GM12891 (cell line): Measurements from ENCODE around the gene OR52J3.

Experiments
- POLR2A ChIP-seq: IDR thresholded peaks from 2 replicates; pipeline ENCODE4 v1.6.1; 2011; ENCODE audit warnings: low read depth, low read length, control low read depth
- POLR2AphosphoS5 ChIP-seq: IDR thresholded peaks from 2 replicates; pipeline ENCODE4 v1.6.1; 2011; ENCODE audit warnings: low read depth, low read length, control low read depth
- POU2F2 ChIP-seq: IDR thresholded peaks from 2 replicates; pipeline ENCODE4 v1.6.1; 2011; ENCODE audit warnings: low read depth, mild to moderate bottlenecking, control low read depth, low read length, moderate library complexity
- TAF1 ChIP-seq: IDR thresholded peaks from 2 replicates; pipeline ENCODE4 v1.6.1; 2011; ENCODE audit warnings: low read depth, low read length, control low read depth

DNA sequence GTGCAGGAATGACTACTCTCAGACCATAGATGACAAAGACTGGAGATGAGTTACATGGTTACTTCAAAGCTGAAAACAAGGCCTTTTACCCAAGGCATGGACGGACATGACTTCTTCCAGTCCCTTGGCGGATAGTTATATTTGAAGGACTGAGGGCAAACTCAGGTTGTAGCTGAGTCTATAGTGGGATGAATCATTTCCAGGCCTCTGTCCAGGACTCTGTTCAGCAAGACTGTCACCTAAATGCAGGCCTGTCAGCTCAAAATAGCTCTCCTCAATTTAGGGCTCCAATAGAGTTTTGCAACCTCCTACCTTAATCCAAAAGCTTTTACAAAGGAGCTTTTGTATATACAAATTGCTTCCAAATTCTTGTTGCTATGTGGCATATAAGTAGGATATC lies 24.3 kb upstream of the OR52J3 start:
- TF ChIP-seq POLR2A (no peak), POLR2AphosphoS5 (no peak), TAF1 (no peak), POU2F2 (no peak)
